Stomach smooth muscle (tissue), 2 donors: Measurements from ENCODE around the gene SOX8.
"Not testable (repeated sequence)": the region's sequence is repeated elsewhere in the genome, so short reads cannot be mapped to it uniquely, and the experiment has no call there.

Source experiments
- H3K27ac ChIP-seq: one replicate; pipeline ENCODE4 v1.7.0; 2013; ENCODE audit warnings: mild to moderate bottlenecking, low read length, inconsistent platforms
- H3K27me3 ChIP-seq, 2 donors: one replicate each; pipeline ENCODE4 v1.7.0; 2013; ENCODE audit warnings: low read length in 2 of 2; ENCODE audit not compliant: insufficient read depth in 2 of 2, control insufficient read depth in 1 of 2
- H3K36me3 ChIP-seq, 2 donors: one replicate each; pipeline ENCODE4 v1.7.0; 2013; ENCODE audit warnings: low read length in 2 of 2; ENCODE audit not compliant: control insufficient read depth in 2 of 2, insufficient read depth in 2 of 2
- H3K4me1 ChIP-seq: one replicate; pipeline ENCODE4 v1.7.0; 2013; ENCODE audit warnings: low read length; ENCODE audit not compliant: control insufficient read depth, insufficient read depth
- H3K4me3 ChIP-seq, 2 donors: one replicate each; pipeline ENCODE4 v1.7.0; 2013; ENCODE audit warnings: low read length in 2 of 2
- H3K9ac ChIP-seq, 2 donors: one replicate each; pipeline ENCODE4 v1.7.0; 2013; ENCODE audit warnings: low read length in 2 of 2, mild to moderate bottlenecking in 1 of 2
- H3K9me3 ChIP-seq, 2 donors: one replicate each; pipeline ENCODE4 v1.7.0; 2013; ENCODE audit warnings: low read length in 2 of 2; ENCODE audit not compliant: control insufficient read depth in 2 of 2
- donor health status: healthy.
- donor health status: Pancreatic carcinoma.

The SOX8 gene

GRCh38 chr16:953818-954217 lies 27.8 kb upstream of the SOX8 start:
- not testable (repeated sequence) for H3K4me1 ChIP-seq, H3K4me3 ChIP-seq, H3K9ac ChIP-seq, H3K9me3 ChIP-seq, H3K27ac ChIP-seq, H3K27me3 ChIP-seq
- peaks cover 7 to 13% of the 10 kb centered on the region in 2 donors for H3K36me3 ChIP-seq

- not testable (repeated sequence) for H3K9ac ChIP-seq, H3K4me1 ChIP-seq, H3K4me3 ChIP-seq, H3K27ac ChIP-seq, H3K27me3 ChIP-seq, H3K9me3 ChIP-seq
- H3K36me3 ChIP-seq, result peaks cover 7 to 13% of the 10 kb centered on the region in 2 donors
Measured at GRCh38 chr16:955766-956165, 25.8 kb upstream of the SOX8 start.

GRCh38 chr16:959232-960040 lies 22.1 kb upstream of the SOX8 start:
- Histone ChIP-seq H3K9ac (no peak overlapping the region), H3K27ac (no peak overlapping the region), H3K9me3 (peaks cover 0 to 4% of the 10 kb centered on the region in 2 donors)

GRCh38 chr16:962366-962765 lies 19.2 kb upstream of the SOX8 start:
- H3K27me3 ChIP-seq, result no peaks in the 10 kb centered on the region
- no peak overlapping the region for H3K4me3 ChIP-seq
- H3K27ac ChIP-seq, result no peak overlapping the region
- no peaks in the 10 kb centered on the region for H3K4me1 ChIP-seq
- H3K36me3 ChIP-seq, result peaks cover 0 to 4% of the 10 kb centered on the region in 2 donors
- no peak overlapping the region for H3K9ac ChIP-seq
- H3K9me3 ChIP-seq, result peaks cover 0 to 3% of the 10 kb centered on the region in 2 donors

More at GRCh38 chr16:959232-960040, 22.1 kb upstream of the SOX8 start:
- Histone ChIP-seq H3K4me1 (no peaks in the 10 kb centered on the region), H3K27me3 (no peaks in the 10 kb centered on the region), H3K4me3 (no peak overlapping the region), H3K36me3 (peaks cover 1 to 3% of the 10 kb centered on the region in 2 donors)

- peaks cover 0 to 10% of the 10 kb centered on the region in 2 donors for H3K36me3 ChIP-seq
- H3K9ac ChIP-seq, result no peak overlapping the region
- no peaks in the 10 kb centered on the region for H3K9me3 ChIP-seq
- H3K4me1 ChIP-seq, result no peaks in the 10 kb centered on the region
- no peak overlapping the region for H3K4me3 ChIP-seq
- H3K27me3 ChIP-seq, result no peaks in the 10 kb centered on the region
- H3K27ac ChIP-seq, result no peak overlapping the region
Measured at GRCh38 chr16:962901-963814, 18.4 kb upstream of the SOX8 start.

GRCh38 chr16:963913-964312 lies 17.7 kb upstream of the SOX8 start:
- no peak overlapping the region for H3K9ac ChIP-seq
- no peaks in the 10 kb centered on the region for H3K9me3 ChIP-seq
- H3K36me3 ChIP-seq, result peaks cover 0 to 10% of the 10 kb centered on the region in 2 donors
- no peak overlapping the region for H3K4me3 ChIP-seq
- no peak overlapping the region for H3K27ac ChIP-seq
- H3K4me1 ChIP-seq, result no peaks in the 10 kb centered on the region
- no peaks in the 10 kb centered on the region for H3K27me3 ChIP-seq

GRCh38 chr16:964356-965035 lies 17.1 kb upstream of the SOX8 start:
- H3K27ac ChIP-seq, result no peak overlapping the region
- H3K27me3 ChIP-seq, result no peaks in the 10 kb centered on the region
- no peak overlapping the region for H3K9ac ChIP-seq
- H3K36me3 ChIP-seq, result peaks cover 0 to 10% of the 10 kb centered on the region in 2 donors
- H3K9me3 ChIP-seq, result no peaks in the 10 kb centered on the region
- no peak overlapping the region for H3K4me3 ChIP-seq
- H3K4me1 ChIP-seq, result peaks cover 3% of the 10 kb centered on the region

GRCh38 chr16:965036-965395 lies 16.6 kb upstream of the SOX8 start:
- no peak overlapping the region for H3K4me3 ChIP-seq
- H3K9me3 ChIP-seq, result no peaks in the 10 kb centered on the region
- no peak overlapping the region for H3K9ac ChIP-seq
- H3K4me1 ChIP-seq, result peaks cover 8% of the 10 kb centered on the region
- no peaks in the 10 kb centered on the region for H3K27me3 ChIP-seq
- H3K36me3 ChIP-seq, result peaks cover 0 to 10% of the 10 kb centered on the region in 2 donors
- H3K27ac ChIP-seq, result no peak overlapping the region

GRCh38 chr16:965487-965886 lies 16.1 kb upstream of the SOX8 start:
- H3K9me3 ChIP-seq, result no peaks in the 10 kb centered on the region
- no peak overlapping the region for H3K4me3 ChIP-seq
- peaks cover 13% of the 10 kb centered on the region for H3K4me1 ChIP-seq
- no peaks in the 10 kb centered on the region for H3K27me3 ChIP-seq
- H3K27ac ChIP-seq, result no peak overlapping the region
- no peak overlapping the region for H3K9ac ChIP-seq
- peaks cover 0 to 10% of the 10 kb centered on the region in 2 donors for H3K36me3 ChIP-seq

GRCh38 chr16:966035-966434 lies 15.5 kb upstream of the SOX8 start:
- H3K9me3 ChIP-seq, result no peaks in the 10 kb centered on the region
- H3K27me3 ChIP-seq, result no peaks in the 10 kb centered on the region
- H3K27ac ChIP-seq, result no peak overlapping the region
- no peak overlapping the region for H3K4me3 ChIP-seq
- peaks cover 13% of the 10 kb centered on the region for H3K4me1 ChIP-seq
- H3K9ac ChIP-seq, result no peak overlapping the region
- H3K36me3 ChIP-seq, result peaks cover 0 to 10% of the 10 kb centered on the region in 2 donors
